H1 (cell line): ENCODE measurements around the gene MRPS18B. TPM values are rescaled to one million over a fixed set of nuclear protein-coding genes. Genes with fewer than 3 reads are reported as not detected.

Experiments used
- CTBP2 ChIP-seq: IDR thresholded peaks from 2 replicates; pipeline ENCODE4 v1.7.0; 2011; ENCODE audit warnings: borderline replicate concordance, mild to moderate bottlenecking, moderate library complexity, mixed read lengths, low read length; ENCODE audit not compliant: insufficient read depth, insufficient read length
- POLR2AphosphoS5 ChIP-seq: IDR thresholded peaks from 2 replicates; pipeline ENCODE4 v1.6.1; 2011; ENCODE audit warnings: low read depth, low read length
- RAD21 ChIP-seq, 2 experiments: IDR thresholded peaks in 1 of 2; conservative IDR thresholded peaks in 1 of 2; 2 replicates each; pipeline ENCODE4 v1.6.1; 2011; ENCODE audit warnings: low read depth in 2 of 2, low read length in 2 of 2, improper control_type of control experiment in 1 of 2, inconsistent platforms in 1 of 2, mild to moderate bottlenecking in 1 of 2, moderate library complexity in 1 of 2
- SP1 ChIP-seq: IDR thresholded peaks from 2 replicates; pipeline ENCODE4 v1.6.1; 2011; ENCODE audit warnings: low read depth, low read length
- TBP ChIP-seq: IDR thresholded peaks from 2 replicates; pipeline ENCODE4 v1.6.1; 2011; ENCODE audit warnings: low read depth, low read length, improper control_type of control experiment
- polyA plus RNA-seq, 7 experiments: library from polyadenylated mRNA; depleted of rRNA in 3 of 7; stranded (reverse) in 5 of 7; unstranded in 2 of 7; fragments of >200 nt in 5 of 7; fragments of 200-250 nt in 2 of 7; gene quantifications; 1 replicate in 5 of 7; 2 replicates in 1 of 7; 4 replicates in 1 of 7; pipeline versions ENCODE4 v1.2.1 to v1.2.3, GENCODE V29; 2011 to 2013; ENCODE audit warnings: missing spikeins in 2 of 7, mixed read lengths in 2 of 7
- total RNA-seq: library from RNA; stranded (reverse); fragmentation: NEBNext Ultra II Directional; extraction: Animal tissue kit (Norgen Biotek cat#: 25700); gene quantifications from 2 replicates; pipeline ENCODE4 v1.2.1, GENCODE V29; 2021
- TF ChIP-seq, protein P1 (sequence below): fragments of 300-600 bp; sonication (generic); IDR thresholded peaks from 2 replicates; pipeline ENCODE4 v1.7.1; 2012; ENCODE audit warnings: low read length, moderate library complexity, mild to moderate bottlenecking, inconsistent platforms; ENCODE audit not compliant: insufficient replicate concordance

Gene MRPS18B
- total and polyA plus RNA-seq, 2 of the 8 experiments (the other 6 are each of a cell fraction or from before 2014, with no cell fraction given): 57.8 to 83.3 TPM

DNA sequence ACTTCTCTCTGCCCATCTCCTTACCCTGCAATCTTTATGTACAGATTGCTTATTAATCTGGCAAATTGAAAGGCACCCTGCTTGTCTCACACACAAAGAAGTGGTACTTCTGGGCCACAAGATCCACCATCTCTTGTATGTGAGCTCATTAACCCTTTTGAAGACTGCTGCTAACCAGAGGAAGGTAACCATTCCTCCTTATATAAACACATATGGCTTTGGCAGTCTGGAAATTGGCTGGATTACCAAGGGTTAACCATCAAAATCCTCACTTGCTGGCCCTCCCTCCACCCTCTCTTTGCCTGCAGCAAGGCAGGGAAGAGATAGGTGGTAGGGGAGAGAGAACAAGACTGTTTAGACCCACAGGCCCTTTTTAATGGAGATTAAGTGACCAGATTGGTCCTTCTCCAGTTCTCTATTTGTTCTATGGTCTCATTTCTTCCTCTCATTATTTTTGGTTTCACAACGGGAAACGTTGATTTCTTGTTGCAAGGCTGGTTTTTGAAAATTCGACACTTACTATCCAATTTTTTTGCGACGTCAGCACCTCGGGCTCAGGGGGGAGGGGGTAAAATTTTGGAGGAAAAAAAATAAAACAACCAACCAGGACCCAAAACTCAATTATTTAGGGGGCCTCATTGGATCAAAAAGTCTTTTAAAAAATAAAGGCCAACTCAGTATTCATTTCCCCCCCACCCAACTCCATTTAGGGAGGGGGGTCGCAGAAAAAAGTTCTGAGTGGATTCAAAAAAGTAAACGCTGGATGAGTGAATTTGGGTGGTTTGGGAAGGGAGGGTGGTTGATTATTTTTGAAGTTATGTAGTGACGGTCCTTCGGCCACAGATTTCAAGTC lies 1.5 kb upstream of the MRPS18B start (continued):
- TF ChIP-seq, protein P1, sequence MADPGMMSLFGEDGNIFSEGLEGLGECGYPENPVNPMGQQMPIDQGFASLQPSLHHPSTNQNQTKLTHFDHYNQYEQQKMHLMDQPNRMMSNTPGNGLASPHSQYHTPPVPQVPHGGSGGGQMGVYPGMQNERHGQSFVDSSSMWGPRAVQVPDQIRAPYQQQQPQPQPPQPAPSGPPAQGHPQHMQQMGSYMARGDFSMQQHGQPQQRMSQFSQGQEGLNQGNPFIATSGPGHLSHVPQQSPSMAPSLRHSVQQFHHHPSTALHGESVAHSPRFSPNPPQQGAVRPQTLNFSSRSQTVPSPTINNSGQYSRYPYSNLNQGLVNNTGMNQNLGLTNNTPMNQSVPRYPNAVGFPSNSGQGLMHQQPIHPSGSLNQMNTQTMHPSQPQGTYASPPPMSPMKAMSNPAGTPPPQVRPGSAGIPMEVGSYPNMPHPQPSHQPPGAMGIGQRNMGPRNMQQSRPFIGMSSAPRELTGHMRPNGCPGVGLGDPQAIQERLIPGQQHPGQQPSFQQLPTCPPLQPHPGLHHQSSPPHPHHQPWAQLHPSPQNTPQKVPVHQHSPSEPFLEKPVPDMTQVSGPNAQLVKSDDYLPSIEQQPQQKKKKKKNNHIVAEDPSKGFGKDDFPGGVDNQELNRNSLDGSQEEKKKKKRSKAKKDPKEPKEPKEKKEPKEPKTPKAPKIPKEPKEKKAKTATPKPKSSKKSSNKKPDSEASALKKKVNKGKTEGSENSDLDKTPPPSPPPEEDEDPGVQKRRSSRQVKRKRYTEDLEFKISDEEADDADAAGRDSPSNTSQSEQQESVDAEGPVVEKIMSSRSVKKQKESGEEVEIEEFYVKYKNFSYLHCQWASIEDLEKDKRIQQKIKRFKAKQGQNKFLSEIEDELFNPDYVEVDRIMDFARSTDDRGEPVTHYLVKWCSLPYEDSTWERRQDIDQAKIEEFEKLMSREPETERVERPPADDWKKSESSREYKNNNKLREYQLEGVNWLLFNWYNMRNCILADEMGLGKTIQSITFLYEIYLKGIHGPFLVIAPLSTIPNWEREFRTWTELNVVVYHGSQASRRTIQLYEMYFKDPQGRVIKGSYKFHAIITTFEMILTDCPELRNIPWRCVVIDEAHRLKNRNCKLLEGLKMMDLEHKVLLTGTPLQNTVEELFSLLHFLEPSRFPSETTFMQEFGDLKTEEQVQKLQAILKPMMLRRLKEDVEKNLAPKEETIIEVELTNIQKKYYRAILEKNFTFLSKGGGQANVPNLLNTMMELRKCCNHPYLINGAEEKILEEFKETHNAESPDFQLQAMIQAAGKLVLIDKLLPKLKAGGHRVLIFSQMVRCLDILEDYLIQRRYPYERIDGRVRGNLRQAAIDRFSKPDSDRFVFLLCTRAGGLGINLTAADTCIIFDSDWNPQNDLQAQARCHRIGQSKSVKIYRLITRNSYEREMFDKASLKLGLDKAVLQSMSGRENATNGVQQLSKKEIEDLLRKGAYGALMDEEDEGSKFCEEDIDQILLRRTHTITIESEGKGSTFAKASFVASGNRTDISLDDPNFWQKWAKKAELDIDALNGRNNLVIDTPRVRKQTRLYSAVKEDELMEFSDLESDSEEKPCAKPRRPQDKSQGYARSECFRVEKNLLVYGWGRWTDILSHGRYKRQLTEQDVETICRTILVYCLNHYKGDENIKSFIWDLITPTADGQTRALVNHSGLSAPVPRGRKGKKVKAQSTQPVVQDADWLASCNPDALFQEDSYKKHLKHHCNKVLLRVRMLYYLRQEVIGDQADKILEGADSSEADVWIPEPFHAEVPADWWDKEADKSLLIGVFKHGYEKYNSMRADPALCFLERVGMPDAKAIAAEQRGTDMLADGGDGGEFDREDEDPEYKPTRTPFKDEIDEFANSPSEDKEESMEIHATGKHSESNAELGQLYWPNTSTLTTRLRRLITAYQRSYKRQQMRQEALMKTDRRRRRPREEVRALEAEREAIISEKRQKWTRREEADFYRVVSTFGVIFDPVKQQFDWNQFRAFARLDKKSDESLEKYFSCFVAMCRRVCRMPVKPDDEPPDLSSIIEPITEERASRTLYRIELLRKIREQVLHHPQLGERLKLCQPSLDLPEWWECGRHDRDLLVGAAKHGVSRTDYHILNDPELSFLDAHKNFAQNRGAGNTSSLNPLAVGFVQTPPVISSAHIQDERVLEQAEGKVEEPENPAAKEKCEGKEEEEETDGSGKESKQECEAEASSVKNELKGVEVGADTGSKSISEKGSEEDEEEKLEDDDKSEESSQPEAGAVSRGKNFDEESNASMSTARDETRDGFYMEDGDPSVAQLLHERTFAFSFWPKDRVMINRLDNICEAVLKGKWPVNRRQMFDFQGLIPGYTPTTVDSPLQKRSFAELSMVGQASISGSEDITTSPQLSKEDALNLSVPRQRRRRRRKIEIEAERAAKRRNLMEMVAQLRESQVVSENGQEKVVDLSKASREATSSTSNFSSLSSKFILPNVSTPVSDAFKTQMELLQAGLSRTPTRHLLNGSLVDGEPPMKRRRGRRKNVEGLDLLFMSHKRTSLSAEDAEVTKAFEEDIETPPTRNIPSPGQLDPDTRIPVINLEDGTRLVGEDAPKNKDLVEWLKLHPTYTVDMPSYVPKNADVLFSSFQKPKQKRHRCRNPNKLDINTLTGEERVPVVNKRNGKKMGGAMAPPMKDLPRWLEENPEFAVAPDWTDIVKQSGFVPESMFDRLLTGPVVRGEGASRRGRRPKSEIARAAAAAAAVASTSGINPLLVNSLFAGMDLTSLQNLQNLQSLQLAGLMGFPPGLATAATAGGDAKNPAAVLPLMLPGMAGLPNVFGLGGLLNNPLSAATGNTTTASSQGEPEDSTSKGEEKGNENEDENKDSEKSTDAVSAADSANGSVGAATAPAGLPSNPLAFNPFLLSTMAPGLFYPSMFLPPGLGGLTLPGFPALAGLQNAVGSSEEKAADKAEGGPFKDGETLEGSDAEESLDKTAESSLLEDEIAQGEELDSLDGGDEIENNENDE: no peak
- TF ChIP-seq CTBP2: no peak
- no peak for TF ChIP-seq SP1
- peak; percentile 94 for TF ChIP-seq POLR2AphosphoS5
- TF ChIP-seq TBP: peak; percentile 43; the same call in 1 of the 2 replicates
- no peak for TF ChIP-seq RAD21 (IDR thresholded peaks at IDR 0.05 in 1 of 2, conservative IDR thresholded peaks at IDR 0.05 in 1 of 2; ENCODE audit: low read depth in 2 of 2, low read length in 2 of 2)
